DMS153 treated with DMSO at 0.1 percent for 48 hours (cell line): ENCODE data around the gene DGAT2.
"Not testable (repeated sequence)": the region's sequence is repeated elsewhere in the genome, so short reads cannot be mapped to it uniquely, and the experiment has no call there.

ENCODE experiments used
- DNase-seq: peaks from one replicate; lab custom pipeline; 2025; ENCODE audit not compliant: unreplicated experiment; lab: John Stamatoyannopoulos, UW

The DGAT2 gene

DNA sequence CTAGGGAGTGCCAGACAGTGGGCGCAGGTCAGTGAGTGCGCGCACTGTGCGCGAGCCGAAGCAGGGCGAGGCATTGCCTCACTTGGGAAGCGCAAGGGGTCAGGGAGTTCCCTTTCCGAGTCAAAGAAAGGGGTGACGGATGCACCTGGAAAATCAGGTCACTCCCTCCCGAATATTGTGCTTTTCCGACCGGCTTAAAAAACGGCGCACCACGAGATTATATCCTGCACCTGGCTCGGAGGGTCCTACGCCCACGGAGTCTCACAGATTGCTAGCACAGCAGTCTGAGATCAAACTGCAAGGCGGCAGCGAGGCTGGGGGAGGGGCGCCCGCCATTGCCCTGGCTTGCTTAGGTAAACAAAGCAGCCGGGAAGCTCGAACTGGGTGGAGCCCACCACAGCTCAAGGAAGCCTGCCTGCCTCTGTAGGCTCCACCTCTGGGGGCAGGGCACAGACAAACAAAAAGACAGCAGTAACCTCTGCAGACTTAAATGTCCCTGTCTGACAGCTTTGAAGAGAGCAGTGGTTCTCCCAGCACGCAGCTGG, 19.8 kb upstream of the DGAT2 start:
- DNase-seq: not testable (repeated sequence)

DNA sequence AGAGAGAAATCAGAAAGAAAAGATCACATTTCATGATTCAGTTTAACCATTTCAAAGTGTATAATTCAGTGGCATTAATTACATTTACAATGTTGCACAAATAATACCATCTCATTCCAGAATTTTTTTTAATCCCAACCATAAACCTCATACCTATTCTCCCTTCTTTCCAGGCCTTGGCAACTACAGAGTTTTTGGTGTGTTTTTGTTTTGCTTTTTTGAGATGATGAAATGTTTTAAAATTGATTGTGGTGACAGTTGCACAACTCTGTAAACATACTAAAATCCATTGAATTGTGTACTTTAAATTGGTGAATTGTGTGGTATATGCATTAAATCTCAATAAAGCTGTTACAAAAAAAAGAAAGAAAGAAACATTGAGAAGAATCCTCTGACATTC, 13.6 kb upstream of the DGAT2 start:
- DNase-seq: not testable (repeated sequence)

DNA sequence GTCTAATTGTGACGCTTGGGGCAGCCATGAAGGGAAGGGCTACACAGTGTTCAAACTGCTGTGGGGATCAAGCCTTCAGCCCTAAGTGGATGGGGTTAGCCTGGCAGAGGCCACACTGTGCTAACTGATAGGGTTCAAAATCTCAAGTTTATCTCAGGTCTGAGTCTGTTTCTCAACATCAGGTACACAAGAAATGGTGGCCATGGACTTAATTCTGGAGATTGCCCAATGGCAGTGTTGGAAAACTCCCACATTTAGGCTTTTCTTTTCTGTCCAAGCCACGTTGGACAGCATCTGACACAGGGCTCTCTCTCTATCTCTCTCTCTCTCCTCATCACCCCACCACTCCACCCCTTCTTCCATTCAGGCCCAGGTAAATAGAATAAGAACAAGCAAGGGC, 10.9 kb upstream of the DGAT2 start:
- no peak for DNase-seq

DNA sequence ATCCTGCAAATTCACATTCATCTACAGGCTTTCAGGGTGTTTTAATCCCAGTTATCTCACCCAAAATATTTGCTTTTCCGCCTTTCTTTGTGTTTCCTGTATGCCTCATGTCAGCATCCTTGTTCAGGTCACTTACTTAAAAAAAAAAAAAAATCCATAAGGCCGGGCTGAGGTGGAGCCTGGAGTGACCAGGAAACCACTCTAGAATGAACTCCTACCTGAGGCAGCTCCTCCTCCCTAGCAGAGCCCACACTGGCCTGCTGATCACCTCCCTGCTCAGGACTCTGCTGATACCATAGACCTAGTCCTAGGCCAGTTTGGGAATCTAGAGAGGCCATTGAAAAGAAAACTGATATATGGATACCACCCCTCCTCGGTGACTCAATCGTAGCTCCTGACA, 8.7 kb upstream of the DGAT2 start:
- no peak for DNase-seq

DNA sequence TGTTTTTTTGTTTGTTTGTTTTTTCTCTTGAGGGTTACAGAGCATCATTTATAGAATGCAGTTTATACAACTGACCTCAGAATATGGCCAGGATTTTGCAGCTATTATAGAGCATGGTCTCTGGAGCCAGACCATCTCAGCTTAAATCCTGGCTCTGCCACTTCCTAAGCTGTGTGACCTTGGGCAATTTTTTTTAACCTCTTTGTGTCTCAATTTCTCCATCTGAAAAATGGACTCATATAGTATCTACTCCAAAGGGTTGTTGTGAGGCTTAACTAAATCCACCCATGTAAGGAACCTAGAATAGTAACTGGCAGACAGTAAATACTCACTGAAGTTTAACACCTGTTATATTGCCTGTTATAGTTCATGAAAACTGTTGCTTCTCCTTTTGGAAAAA, 8.3 kb upstream of the DGAT2 start:
- no peak for DNase-seq

DNA sequence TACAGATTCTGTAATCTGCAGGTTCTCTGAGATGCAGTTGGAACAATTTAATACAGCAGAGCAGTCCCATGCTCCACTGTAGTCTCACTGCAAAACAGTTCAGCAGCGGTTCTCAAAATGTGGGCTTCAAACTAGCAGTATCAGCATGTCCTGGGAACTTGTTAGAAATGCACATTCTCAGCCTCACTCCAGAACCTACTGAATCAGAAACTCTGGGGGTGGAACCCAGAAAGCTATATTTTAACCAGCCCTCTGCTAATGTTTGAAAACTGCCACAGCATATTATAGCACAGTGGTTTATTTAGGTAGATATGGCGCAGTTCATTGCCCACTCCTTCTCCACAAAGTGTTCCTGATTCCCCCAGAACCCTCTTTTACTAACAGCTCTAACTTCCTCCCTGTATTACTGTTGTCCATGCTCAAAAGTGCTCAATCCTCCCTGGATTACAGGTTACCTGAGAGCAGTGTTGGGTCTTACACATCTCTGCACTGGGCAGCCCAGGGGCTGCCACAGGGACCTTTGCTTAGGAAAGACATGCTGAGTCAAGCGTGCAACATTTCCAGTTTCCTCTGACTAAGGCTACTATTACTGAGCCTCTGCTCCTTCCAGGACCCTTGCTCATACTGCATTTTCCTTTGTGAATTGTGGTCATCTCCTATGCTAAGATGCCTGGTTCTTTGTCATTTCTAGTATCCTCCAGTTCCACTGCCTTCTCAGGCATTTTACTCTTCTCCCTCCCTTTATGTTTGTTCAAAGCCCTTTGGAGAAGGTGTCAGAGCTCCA, 7.7 kb upstream of the DGAT2 start:
- DNase-seq: no peak

DNA sequence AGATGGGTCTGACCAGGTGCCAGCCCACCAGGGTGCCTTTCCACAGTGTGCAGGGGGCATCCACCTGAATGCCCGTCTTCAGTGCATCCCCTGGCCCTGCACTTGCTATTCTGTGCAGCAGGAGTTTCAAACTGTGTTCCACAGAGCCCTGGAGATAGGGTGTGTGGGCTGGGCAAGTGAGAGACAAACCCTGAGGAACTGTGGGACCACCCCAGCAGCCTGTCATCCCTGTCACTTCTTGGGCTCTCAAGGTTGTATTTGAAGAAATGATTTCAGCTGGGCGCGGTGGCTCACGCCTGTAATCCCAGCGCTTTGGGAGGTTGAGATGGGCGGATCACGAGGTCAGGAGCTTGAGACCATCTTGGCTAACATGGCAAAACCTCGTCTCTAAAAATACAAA, 6.4 kb upstream of the DGAT2 start:
- DNase-seq: no peak

DNA sequence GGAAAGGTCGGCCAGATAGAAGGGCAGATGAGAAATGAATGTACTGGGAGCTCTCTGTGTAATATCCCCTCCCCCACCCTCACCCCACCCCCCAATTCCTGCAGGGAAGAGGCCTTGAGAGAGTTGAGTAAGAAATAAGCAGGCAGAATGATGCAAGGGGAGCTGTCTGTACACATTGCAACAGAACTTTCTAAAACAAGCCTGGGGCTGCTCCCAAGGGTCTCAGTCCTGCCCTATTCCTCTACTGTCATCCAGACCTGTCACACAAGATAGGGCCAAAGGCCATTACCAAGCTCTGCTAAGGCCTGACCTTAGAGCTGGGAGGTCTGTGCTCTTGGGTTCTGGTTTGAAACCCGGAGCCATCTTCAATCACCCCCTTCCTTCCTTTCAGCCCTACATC, 5.7 kb upstream of the DGAT2 start:
- no peak for DNase-seq

DNA sequence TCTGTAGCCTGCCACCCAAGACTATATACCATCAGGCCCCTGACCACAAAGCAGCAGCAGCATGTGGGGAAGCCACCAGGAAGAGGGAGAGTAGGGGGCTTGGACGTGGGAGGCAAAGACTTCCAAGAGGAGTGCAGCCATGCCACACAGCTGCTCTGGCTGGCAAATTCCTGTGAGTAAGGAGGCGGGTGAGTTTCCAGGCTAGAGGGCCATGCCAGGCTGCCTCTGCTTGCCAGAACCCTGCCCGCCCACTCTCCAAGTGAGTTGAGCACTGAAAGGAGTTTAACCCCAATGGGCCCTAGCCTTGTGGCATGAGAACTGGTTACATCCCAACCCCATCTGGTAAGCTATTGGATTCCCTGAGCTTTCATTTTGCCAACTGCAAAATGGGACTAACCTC, 4.7 kb upstream of the DGAT2 start:
- DNase-seq: no peak

DNA sequence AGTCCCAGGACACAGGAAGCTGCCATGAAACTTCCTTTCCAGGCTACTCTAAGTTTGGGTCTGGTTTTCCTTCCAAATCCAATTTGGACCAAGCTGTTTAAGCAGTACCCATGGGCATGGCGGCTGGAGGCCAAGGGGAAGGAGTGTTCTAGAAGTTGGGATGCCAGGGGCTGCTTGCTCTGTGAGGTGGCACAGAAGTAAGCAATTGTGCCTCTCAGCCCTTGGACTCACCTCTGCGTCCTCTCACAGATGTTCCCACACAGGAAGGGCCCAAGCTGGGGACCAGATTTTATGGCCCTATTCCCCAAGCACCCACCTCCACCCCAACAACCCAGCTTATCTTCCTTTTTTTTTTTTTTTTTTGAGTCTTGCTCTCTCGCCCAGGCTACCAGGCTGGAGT, 3.5 kb upstream of the DGAT2 start:
- DNase-seq: no peak

DNA sequence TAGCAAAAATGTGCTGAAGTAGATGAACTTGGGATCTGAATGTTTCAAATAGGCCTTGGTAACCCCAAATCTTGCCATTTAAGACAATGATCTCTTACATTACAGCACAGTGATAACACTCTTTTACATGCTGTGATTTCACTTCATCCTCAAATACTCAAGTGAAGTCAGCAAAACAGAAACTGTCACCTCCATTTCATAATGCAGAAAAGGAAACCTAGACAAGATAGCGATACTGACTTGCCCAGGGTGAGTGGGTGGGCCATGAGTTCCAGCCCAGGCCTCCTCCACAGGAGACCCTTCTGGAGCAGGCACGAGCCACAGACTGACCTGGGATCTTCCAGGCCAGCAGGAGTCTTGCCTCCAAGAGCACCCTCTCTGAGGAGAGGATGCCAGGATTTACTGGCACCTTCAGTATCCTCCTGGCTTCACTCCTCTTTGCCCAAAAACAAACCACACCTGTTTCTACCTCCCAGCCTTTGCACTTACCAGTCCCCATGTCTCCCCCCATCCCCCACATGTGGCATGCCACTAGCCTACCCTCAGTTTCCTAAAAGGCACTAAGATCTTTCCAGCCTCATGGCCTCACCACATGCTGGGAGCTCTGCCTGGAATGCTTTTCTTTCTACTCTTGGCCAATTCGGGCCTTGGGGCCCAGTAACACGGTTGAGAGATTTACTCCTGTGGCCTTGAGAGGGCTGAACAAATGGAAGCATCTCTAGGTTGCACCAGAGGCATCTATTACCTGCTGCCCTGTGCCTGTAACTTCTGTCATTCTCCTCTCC, 1.9 kb upstream of the DGAT2 start:
- DNase-seq: no peak

DNA sequence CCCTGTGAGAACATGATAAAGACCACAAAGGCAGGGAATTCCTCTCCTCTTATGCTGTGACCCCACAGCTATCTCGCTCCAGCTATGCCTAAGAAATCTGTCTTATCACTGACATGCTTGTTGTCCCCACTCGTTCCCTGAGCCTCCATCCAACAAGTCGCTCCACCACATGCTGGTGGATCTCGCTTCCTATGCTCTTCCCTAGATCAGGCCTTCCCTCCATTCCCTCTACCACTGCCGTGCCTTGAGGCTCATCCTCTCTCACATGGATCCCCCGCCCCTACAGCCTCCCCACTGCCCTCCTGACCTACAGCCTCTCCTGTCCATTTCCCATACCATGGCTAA, 1.4 kb upstream of the DGAT2 start:
- DNase-seq: no peak

DNA sequence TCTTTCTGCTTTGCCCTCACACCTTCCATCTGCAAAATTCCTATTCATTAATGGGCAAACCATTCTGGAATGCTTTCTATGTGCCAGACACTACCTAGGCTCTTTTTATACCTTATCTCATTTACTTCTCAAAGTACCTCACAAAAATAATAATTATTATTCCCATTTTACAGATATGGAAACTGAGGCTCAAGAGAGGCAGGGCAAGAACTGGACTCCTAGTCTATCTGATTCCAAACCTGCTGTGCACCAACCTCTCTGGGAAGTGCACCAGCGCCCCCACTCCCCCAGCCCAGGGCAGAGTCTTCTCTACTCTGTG, 826 bp upstream of the DGAT2 start:
- no peak for DNase-seq

DNA sequence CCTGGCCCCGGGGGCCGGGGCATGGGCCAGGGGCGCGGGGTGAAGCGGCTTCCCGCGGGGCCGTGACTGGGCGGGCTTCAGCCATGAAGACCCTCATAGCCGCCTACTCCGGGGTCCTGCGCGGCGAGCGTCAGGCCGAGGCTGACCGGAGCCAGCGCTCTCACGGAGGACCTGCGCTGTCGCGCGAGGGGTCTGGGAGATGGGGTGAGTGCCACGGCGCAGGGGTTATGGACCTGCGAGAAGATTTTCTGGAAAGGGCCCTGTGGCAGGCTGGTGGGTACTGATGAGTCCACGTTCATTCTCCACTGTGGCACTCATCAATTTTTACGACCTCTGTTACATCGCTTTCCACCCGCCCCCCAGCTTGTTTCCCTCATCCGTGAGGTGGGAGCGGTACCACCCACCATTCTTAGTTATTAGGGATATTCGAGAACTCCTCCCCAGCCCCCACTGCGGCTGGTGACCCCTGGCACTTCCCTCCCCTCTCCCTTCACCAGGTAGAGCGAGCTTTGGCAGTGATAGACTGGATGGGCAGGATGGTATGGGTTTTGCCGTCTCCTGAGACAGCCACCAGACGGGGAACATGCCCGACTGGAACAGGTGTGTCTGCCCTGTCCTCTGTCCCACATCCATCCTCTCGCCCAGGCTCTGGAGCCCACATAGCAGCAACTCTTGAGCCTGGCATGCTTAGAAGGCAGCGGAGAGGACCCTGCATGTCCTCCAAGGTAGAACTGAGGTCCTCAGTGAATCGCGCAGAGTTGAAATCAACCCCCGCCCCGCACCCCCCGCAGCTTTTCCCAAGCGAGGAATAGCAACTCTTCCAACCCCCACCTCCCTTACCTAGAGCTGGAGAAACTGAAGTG, 562 bp downstream of the DGAT2 start:
- DNase-seq: no peak

DNA sequence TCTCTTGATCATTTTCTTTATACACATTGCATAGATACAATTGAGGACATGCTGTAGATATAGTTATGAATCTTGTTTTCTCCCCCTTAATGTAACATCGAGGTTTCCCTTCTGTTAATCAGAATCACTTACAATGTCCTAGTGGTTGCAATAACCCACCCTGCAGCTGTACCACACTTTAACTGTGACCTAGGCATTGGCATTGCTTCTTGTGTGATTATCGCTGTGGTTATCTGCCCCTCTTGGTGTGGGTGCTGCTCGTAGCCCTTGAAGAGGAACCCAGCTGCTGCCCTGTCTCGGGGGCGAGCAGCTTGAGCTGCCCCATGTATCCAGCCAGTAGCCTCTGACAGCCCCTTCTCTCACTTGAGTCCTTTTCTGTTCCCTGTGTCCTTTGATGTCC, 1.5 kb downstream of the DGAT2 start:
- DNase-seq: no peak

DNA sequence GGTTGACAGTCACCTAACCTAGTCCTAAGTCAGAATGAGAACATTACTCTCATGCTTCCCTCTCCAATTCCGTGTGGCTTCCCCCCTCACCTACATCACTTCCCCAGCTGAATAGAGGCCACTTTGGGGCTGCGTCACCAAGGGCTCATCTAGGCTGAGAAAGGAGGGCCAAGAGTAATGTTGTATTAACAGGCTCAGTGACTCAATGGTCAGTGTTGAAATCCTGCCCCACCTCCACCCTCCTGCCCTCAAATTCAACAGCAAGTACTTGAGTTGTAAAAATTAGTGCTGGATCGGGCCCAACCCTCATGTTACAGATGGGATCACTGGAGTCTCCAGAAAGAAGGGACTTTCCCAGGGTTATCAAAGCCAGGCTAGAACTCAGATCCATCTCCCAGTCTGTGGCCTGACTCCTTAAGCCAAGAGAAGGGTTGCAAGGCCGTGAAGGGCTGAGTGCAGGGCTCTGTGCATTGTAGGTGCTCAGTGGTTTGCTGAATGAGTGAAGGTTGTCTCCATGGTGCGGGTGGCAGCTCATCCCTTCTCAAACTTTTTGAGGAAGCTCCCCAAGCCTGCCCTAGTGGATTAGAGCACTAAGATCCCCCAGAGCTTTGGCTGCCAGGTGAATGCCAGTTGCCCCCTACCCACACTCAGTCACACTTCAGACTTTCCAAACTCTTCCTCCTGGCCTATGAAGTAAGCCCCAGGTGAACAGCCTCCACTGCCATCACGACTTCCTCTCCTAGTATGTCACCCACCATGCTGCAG, 3.2 kb downstream of the DGAT2 start:
- no peak for DNase-seq

DNA sequence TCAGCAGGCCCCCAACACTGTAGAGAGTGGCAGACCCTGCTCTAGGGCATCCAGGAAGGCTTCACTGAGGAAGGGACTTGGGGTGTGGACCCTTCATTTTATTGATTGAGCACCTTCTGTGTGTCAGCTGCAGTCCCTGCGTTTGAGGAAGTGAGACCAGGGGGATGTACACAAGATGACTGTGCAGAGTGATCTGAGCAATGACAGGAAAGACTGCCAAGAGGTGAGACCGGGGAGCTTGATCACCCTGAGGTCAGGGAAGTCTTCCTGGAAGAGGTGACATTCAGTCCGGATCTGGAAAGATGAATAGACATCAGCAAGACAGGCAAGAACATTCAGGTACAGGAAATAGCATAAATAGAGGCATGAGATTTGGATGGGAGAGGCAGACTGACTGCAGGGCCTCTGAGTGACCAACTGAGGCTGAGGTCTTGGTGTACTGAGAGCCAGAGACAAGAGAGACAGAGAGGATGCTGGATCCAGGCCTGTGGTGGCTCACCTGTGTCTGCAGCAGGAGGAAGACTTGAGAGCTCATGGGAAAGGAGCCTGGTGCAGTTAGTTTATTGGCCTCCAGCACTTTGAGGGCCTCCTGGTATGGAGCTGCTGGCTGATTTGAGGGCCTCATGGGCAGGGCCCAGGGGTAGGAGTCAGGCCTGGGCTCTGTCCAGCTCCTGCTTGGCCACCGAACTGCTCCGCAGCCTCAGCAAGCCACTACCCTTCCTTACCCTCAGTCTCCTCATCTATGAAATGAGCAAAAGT, 5.2 kb downstream of the DGAT2 start:
- no peak for DNase-seq

DNA sequence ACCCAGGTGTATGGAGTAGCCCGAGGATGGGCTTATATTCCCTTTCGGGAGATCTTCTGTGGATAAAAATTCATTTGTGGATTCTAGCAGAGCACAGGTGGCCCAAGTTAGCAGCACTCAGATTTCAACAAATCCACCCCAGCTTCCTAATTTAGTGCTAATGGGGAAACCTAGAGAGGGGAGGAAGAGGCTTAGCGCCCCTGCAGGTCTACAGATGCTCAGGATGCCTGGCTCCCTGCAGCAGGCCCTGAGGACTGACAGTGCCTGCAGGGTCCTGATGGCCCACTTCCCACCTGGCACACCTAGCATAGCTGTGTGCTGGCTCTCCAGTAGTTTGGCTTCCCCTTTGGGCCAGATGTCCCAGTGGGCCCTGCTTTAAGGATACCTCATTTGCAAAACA, 6.5 kb downstream of the DGAT2 start:
- no peak for DNase-seq

DNA sequence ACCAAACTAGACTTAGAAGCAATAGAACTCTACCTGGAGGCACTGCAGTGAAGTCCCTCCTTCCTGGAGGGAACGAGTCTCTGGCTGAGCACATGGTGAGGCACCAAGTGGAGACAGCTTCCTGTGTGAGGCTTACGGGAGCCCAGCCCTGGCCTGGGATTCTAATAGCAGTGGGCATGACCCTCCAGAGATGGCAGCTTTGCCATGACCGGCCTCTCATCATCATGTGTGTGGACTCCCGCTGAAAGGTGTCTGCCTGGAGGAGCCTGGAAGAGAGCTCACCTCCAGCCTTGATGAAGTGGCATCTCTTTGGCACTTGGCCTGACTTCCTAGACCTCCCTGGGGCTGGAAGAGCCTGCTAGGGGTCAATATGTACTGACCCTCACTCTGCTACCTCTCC, 8.0 kb downstream of the DGAT2 start:
- no peak for DNase-seq

DNA sequence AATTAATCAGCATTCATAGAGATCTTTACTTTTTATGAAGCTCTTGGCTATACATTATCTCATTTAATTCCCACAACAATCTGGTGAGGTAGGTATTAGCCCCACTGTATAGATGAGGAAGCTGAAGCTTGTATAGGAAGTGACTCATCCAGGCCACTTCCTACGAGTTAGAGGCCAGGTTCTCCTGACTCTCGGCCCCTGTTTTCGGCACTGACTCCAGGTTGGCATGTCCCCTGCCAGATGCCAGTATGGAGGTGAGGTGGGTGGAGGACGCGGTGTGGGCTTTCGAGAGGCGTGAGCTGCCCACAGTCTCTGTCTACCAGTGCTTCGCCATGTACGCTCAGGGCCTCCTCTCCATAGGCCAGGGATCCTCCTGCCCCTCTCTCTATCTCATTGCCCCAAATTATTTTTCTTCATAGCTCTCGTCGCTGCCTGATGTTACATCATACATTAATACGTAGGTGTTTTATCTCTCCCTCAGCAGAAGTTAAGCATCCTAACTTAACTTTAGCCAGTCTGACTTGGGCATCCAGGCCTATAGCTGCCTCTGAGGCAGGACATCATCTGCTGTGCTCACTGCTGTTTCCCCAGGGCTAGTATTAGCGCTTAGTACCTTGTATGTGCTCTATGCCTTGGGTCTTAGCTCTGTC, 9.0 kb downstream of the DGAT2 start:
- no peak for DNase-seq
